NOMO-1 treated with dmso at 0.1 percent for 144 hours (cell line): ENCODE data around the gene NFYC.
A peak's percentile ranks its signal among the peaks of the same experiment; 100 is the strongest.
"Not testable (repeated sequence)": the region's sequence is repeated elsewhere in the genome, so short reads cannot be mapped to it uniquely, and the experiment has no call there.

Experiments used
- DNase-seq: peaks from one replicate; lab custom pipeline; 2025; ENCODE audit not compliant: unreplicated experiment; lab: John Stamatoyannopoulos, UW

NFYC gene

GRCh38 chr1:40704817-40705733 is 13.6 kb downstream of the NFYC start:
- no peak for DNase-seq

GRCh38 chr1:40706626-40707025 is 15.1 kb downstream of the NFYC start:
- no peak for DNase-seq

- peak; percentile 68 for DNase-seq
These were observed 17.2 kb downstream of the NFYC start for GRCh38 chr1:40708750-40709099.

GRCh38 chr1:40709100-40709801 is 17.7 kb downstream of the NFYC start:
- DNase-seq, result peak; percentile 89

GRCh38 chr1:40709802-40710278 is 18.3 kb downstream of the NFYC start:
- DNase-seq, result no peak

GRCh38 chr1:40710581-40711315 is 19.2 kb downstream of the NFYC start:
- DNase-seq, result no peak

- DNase-seq, result no peak
These were observed 20.2 kb downstream of the NFYC start for GRCh38 chr1:40711465-40712404.

- DNase-seq, result no peak
These were observed 21.0 kb downstream of the NFYC start for GRCh38 chr1:40712405-40712944.

- DNase-seq, result peak; percentile 78
These were observed 21.5 kb downstream of the NFYC start for GRCh38 chr1:40712997-40713396.

GRCh38 chr1:40715491-40716059 is 24.1 kb downstream of the NFYC start:
- no peak for DNase-seq

GRCh38 chr1:40717065-40717464 is 25.6 kb downstream of the NFYC start:
- DNase-seq, result no peak

GRCh38 chr1:40717955-40718354 is 26.5 kb downstream of the NFYC start:
- DNase-seq, result no peak

GRCh38 chr1:40720493-40720892 is 29.0 kb downstream of the NFYC start:
- no peak for DNase-seq

GRCh38 chr1:40722622-40723021 is 31.1 kb downstream of the NFYC start:
- no peak for DNase-seq

- DNase-seq, result no peak
These were observed 31.9 kb downstream of the NFYC start for GRCh38 chr1:40723196-40723955.

GRCh38 chr1:40727662-40728061 is 36.2 kb downstream of the NFYC start:
- not testable (repeated sequence) for DNase-seq

GRCh38 chr1:40729316-40729862 is 37.9 kb downstream of the NFYC start:
- DNase-seq, result not testable (repeated sequence)

GRCh38 chr1:40732756-40733301 is 41.3 kb downstream of the NFYC start:
- no peak for DNase-seq
